Endothelial cell of umbilical vein (primary cell): ENCODE measurements around the gene ZNF3. TPM values are rescaled to one million over a fixed set of nuclear protein-coding genes. Genes with fewer than 3 reads are reported as not detected.

Experiments used
- BruUV-seq: library from RNA; stranded (reverse); fragments of 400-500 nt; replicated peaks from 2 replicates; lab custom pipeline; 2021; lab: Mats Ljungman, UMichigan
- CTCF ChIA-PET: fragments of 300-600, 350-600 bp; sonication (Branson Sonifier 250); formaldehyde crosslinking; loops from one replicate; lab custom pipeline; 2021; ENCODE audit warnings: antibody characterized with exemption, inconsistent platforms; lab: Charles Lee
- POLR2A ChIA-PET: fragments of 300-600, 350-600 bp; sonication (Branson Sonifier 250); formaldehyde crosslinking; loops from one replicate; lab custom pipeline; 2021; ENCODE audit warnings: antibody characterized with exemption, inconsistent platforms; lab: Charles Lee
- DNase-seq: peaks from one replicate; pipeline ENCODE4 v3.0.0-alpha.2; 2011; ENCODE audit warnings: low read depth, low spot score
- FAIRE-seq: peaks from 2 replicates; lab custom pipeline; 2011; peaks lifted over from hg19 to GRCh38; lab: Jason Lieb, UNC
- H2AFZ ChIP-seq: 2 replicates; pipeline ENCODE4 v1.6.0; 2012; ENCODE audit warnings: low read depth, low read length, control low read depth, inconsistent platforms
- H3K27ac ChIP-seq: 2 replicates; pipeline ENCODE4 v1.5.1; 2011; ENCODE audit warnings: low read depth, mild to moderate bottlenecking, control low read depth, low read length, moderate library complexity; ENCODE audit not compliant: insufficient read depth
- H3K27me3 ChIP-seq, 2 experiments: 2 replicates each; pipeline versions ENCODE4 v1.6.0 to v1.6.1; 2011; ENCODE audit warnings: low read length in 2 of 2, mixed read lengths in 1 of 2; ENCODE audit not compliant: control insufficient read depth in 2 of 2, insufficient read depth in 2 of 2
- H3K36me3 ChIP-seq, 2 experiments: 2 replicates in 1 of 2; 3 replicates in 1 of 2; pipeline ENCODE4 v1.5.1; 2011; ENCODE audit warnings: low read length in 2 of 2, mild to moderate bottlenecking in 1 of 2, moderate library complexity in 1 of 2; ENCODE audit not compliant: control insufficient read depth in 2 of 2, insufficient read depth in 2 of 2; ENCODE audit errors: extremely low read depth in 1 of 2
- H3K4me1 ChIP-seq: 3 replicates; pipeline ENCODE4 v1.5.1; 2011; ENCODE audit warnings: mild to moderate bottlenecking, low read length; ENCODE audit not compliant: control insufficient read depth, insufficient read depth; ENCODE audit errors: extremely low read depth
- H3K4me2 ChIP-seq: 2 replicates; pipeline ENCODE4 v1.6.1; 2011; ENCODE audit warnings: low read length, control low read depth, mixed read lengths; ENCODE audit not compliant: insufficient read depth
- H3K4me3 ChIP-seq, 3 experiments: fragments of 200-600 bp in 1 of 3; sonication (generic), shearing (Covaris generic) in 1 of 3; replicated peaks in 1 of 3; 2 replicates each; pipeline ENCODE4 v1.5.1; 2011 to 2016; ENCODE audit warnings: control low read depth in 3 of 3, low read length in 3 of 3, mild to moderate bottlenecking in 2 of 3, inconsistent platforms in 1 of 3, low read depth in 1 of 3, moderate library complexity in 1 of 3; ENCODE audit not compliant: insufficient read depth in 1 of 3
- H3K79me2 ChIP-seq: 2 replicates; pipeline ENCODE4 v1.6.0; 2012; ENCODE audit warnings: low read length, inconsistent platforms; ENCODE audit not compliant: control insufficient read depth, insufficient read depth
- H3K9ac ChIP-seq: replicated peaks from 2 replicates; pipeline ENCODE3; 2011; ENCODE audit warnings: low read length, control low read depth; ENCODE audit not compliant: insufficient read depth; ENCODE audit errors: extremely low read depth
- H3K9me1 ChIP-seq: replicated peaks from 3 replicates; pipeline ENCODE4 v1.6.0; 2011; ENCODE audit warnings: mild to moderate bottlenecking, low read length; ENCODE audit not compliant: control insufficient read depth, insufficient read depth; ENCODE audit errors: extremely low read depth
- H3K9me3 ChIP-seq: replicated peaks from 2 replicates; pipeline ENCODE4 v1.5.1; 2012; ENCODE audit warnings: low read length, inconsistent platforms; ENCODE audit not compliant: control insufficient read depth, insufficient read depth
- H4K20me1 ChIP-seq: replicated peaks from 2 replicates; pipeline ENCODE3; 2011; ENCODE audit warnings: mild to moderate bottlenecking, low read length; ENCODE audit not compliant: control insufficient read depth, insufficient read depth; ENCODE audit errors: extremely low read depth
- CTCF ChIP-seq, 2 donors: IDR thresholded peaks; 1 replicate in 1 of 2; 2 replicates in 1 of 2; pipeline ENCODE4 v1.5.1; 2011; ENCODE audit warnings: low read length in 2 of 2, mild to moderate bottlenecking in 2 of 2, moderate library complexity in 2 of 2, control low read depth in 1 of 2, inconsistent platforms in 1 of 2, low read depth in 1 of 2; ENCODE audit not compliant: insufficient read depth in 1 of 2; ENCODE audit errors: extremely low read depth in 1 of 2
- EZH2 ChIP-seq: IDR thresholded peaks from 2 replicates; pipeline ENCODE4 v1.6.1; 2012; ENCODE audit warnings: borderline replicate concordance, low read depth, mild to moderate bottlenecking, moderate library complexity, low read length, inconsistent platforms; ENCODE audit not compliant: severe bottlenecking
- FOS ChIP-seq: IDR thresholded peaks from 2 replicates; pipeline ENCODE4 v1.6.1; 2011; ENCODE audit warnings: mild to moderate bottlenecking, low read length, moderate library complexity, borderline replicate concordance; ENCODE audit not compliant: insufficient read depth
- GATA2 ChIP-seq: IDR thresholded peaks from 2 replicates; pipeline ENCODE4 v1.7.0; 2011; ENCODE audit warnings: low read depth, mild to moderate bottlenecking, moderate library complexity, mixed read lengths, low read length; ENCODE audit not compliant: insufficient read length, insufficient read depth
- JUN ChIP-seq: IDR thresholded peaks from 2 replicates; pipeline ENCODE4 v1.6.1; 2011; ENCODE audit warnings: borderline replicate concordance, low read depth; ENCODE audit not compliant: insufficient read length, insufficient read depth
- MAX ChIP-seq: IDR thresholded peaks from 2 replicates; pipeline ENCODE4 v1.6.1; 2011; ENCODE audit not compliant: insufficient read depth, insufficient read length
- POLR2AphosphoS5 ChIP-seq: IDR thresholded peaks from 2 replicates; pipeline ENCODE4 v1.6.1; 2012; ENCODE audit warnings: low read depth, mild to moderate bottlenecking, control low read depth, low read length, moderate library complexity; ENCODE audit not compliant: insufficient read depth
- dilution Hi-C: fragments of 300-500 bp; cut with MboI; formaldehyde crosslinking; loops from one replicate; pipeline ENCODE4 v1.15.0; 2019; ENCODE audit warnings: low sequenced_read_pairs; ENCODE audit not compliant: extremely low pct_ligation_motif_present
- intact Hi-C: fragments of 100-400 bp; cut with micrococcal nuclease; formaldehyde crosslinking; loops from one replicate; pipeline ENCODE4 v1.10.0; 2022
- polyA plus RNA-seq, 4 experiments: library from polyadenylated mRNA; depleted of rRNA in 3 of 4; stranded (reverse) in 3 of 4; unstranded in 1 of 4; fragments of >200 nt; gene quantifications; 2 replicates each; pipeline versions ENCODE4 v1.2.1 to v1.2.3, GENCODE V29; 2011 to 2012; ENCODE audit warnings: missing spikeins in 1 of 4
- total RNA-seq: library from RNA; stranded (reverse); gene quantifications from 2 replicates; pipeline ENCODE4 v1.2.3, GENCODE V29; 2021

ZNF3 gene
- total and polyA plus RNA-seq, 2 donors (not counting 3 experiments of a cell fraction or from before 2014, with no cell fraction given), result 21.8 to 30.9 TPM

GRCh38 chr7:100098913-100099312 is 17.4 kb upstream of the ZNF3 start:
- no peak overlapping the region for H3K27ac ChIP-seq
- H2AFZ ChIP-seq, result no peak overlapping the region
- no peaks in the 10 kb centered on the region for H4K20me1 ChIP-seq
- TF ChIP-seq GATA2 (no peak), MAX (no peak), JUN (no peak), EZH2 (no peak), POLR2AphosphoS5 (no peak), FOS (no peak), CTCF (IDR thresholded peaks at IDR 0.05; ENCODE audit: extremely low read depth in 1 of 2, insufficient read depth in 1 of 2, low read depth in 1 of 2, low read length in 2 of 2) (no peak)
- TSS peak; percentile 25 for BruUV-seq
- peak overlapping the region; percentile 94 for H3K4me2 ChIP-seq
- no peaks in the 10 kb centered on the region for H3K9me3 ChIP-seq
- H3K36me3 ChIP-seq, result peaks cover 34 to 39% of the 10 kb centered on the region in 2 experiments
- no peaks in the 10 kb centered on the region for H3K27me3 ChIP-seq
- peaks cover 44% of the 10 kb centered on the region for H3K79me2 ChIP-seq
- H3K4me3 ChIP-seq, result peak overlapping the region in 2 of 3 experiments; percentile 75 to 96
- H3K9ac ChIP-seq, result peak overlapping the region; percentile 92
- peaks cover 18% of the 10 kb centered on the region for H3K4me1 ChIP-seq
- H3K9me1 ChIP-seq, result no peaks in the 10 kb centered on the region
- DNase-seq (no peak), FAIRE-seq (no peak)
- intact Hi-C loops (no loop called here), dilution Hi-C loops (no loop called here)
- ChIA-PET POLR2A (interaction anchor here (1.0 kb wide), 1 partner anchor 9 kb away, joined by 3 read pairs; no protein-coding TSS in a partner anchor), CTCF (interaction anchor here (1.1 to 1.3 kb wide), 2 partner anchors 17 to 32 kb away, joined by 3 to 5 read pairs; no protein-coding TSS in a partner anchor)
